HEK293 (cell line): Measurements from ENCODE around the gene SINHCAF.

ENCODE experiments used
- BCL11B ChIP-seq: fragments of 450-650 bp; formaldehyde crosslinking; IDR thresholded peaks from 2 replicates; pipeline ENCODE4 v1.5.1; 2016; ENCODE audit warnings: low read depth, missing biosample characterization, missing genetic modification characterization
- CTCF ChIP-seq: fragments of 450-650 bp; formaldehyde crosslinking; IDR thresholded peaks from 2 replicates; pipeline ENCODE4 v1.5.1; 2016; ENCODE audit warnings: missing biosample characterization, missing genetic modification characterization
- MEIS1 ChIP-seq: sonication (generic); formaldehyde crosslinking; IDR thresholded peaks from 2 replicates; pipeline ENCODE4 v1.8.1; 2022; ENCODE audit warnings: missing genetic modification reagents, mild to moderate bottlenecking, borderline replicate concordance
- SETDB1 ChIP-seq: IDR thresholded peaks from one replicate; pipeline ENCODE4 v1.6.1; 2017; ENCODE audit warnings: mild to moderate bottlenecking, low read length, moderate library complexity, mixed read lengths; ENCODE audit not compliant: insufficient read length
- ZNF138 ChIP-seq: fragments of 450-650 bp; formaldehyde crosslinking; IDR thresholded peaks from 2 replicates; pipeline ENCODE4 v1.5.1; 2016; ENCODE audit warnings: missing biosample characterization, missing genetic modification characterization, borderline replicate concordance
- ZNF292 ChIP-seq: fragments of 450-650 bp; formaldehyde crosslinking; IDR thresholded peaks from 2 replicates; pipeline ENCODE4 v1.5.1; 2016; ENCODE audit warnings: low read depth, missing biosample characterization, missing genetic modification characterization, borderline replicate concordance

- TF ChIP-seq CTCF (tag by site-specific recombination): no peak
- TF ChIP-seq BCL11B: no peak
- no peak for TF ChIP-seq MEIS1 (CRISPR knock-in tag)
- TF ChIP-seq ZNF292 (tag by site-specific recombination): no peak
- no peak for TF ChIP-seq SETDB1
- no peak for TF ChIP-seq ZNF138 (tag by site-specific recombination)
Measured at GRCh38 chr12:31278832-31279231, 47.1 kb downstream of the SINHCAF start.
